Bronchial epithelial cell (primary cell): Measurements from ENCODE around the gene TEDC1. TPM values are rescaled to one million over a fixed set of nuclear protein-coding genes. Genes with fewer than 3 reads are reported as not detected.

Experiments
- DNase-seq: peaks from one replicate; pipeline ENCODE4 v3.0.0-alpha.2; 2010; ENCODE audit warnings: low read depth
- FAIRE-seq: peaks from 2 replicates; lab custom pipeline; 2011; peaks lifted over from hg19 to GRCh38; lab: Jason Lieb, UNC
- H3K27me3 ChIP-seq: 2 replicates; pipeline ENCODE4 v1.5.1; 2011; ENCODE audit warnings: low read length; ENCODE audit not compliant: control insufficient read depth, insufficient read depth
- H3K36me3 ChIP-seq: 2 replicates; pipeline ENCODE4 v1.5.1; 2011; ENCODE audit warnings: low read length; ENCODE audit not compliant: control insufficient read depth, insufficient read depth
- H3K4me3 ChIP-seq: 2 replicates; pipeline ENCODE4 v1.5.1; 2011; ENCODE audit warnings: mild to moderate bottlenecking, low read depth, low read length, control low read depth
- CTCF ChIP-seq: IDR thresholded peaks from 2 replicates; pipeline ENCODE4 v1.5.1; 2011; ENCODE audit warnings: mild to moderate bottlenecking, moderate library complexity, low read length, control low read depth, inconsistent platforms; ENCODE audit not compliant: insufficient read depth, severe bottlenecking
- total RNA-seq: library from RNA; depleted of rRNA; stranded (reverse); fragments of >200 nt; gene quantifications from 2 replicates; pipeline ENCODE4 v1.2.1, GENCODE V29; 2014

TEDC1 gene
- total RNA-seq, 1 donor from 2014 or later = 4.5 TPM

DNA sequence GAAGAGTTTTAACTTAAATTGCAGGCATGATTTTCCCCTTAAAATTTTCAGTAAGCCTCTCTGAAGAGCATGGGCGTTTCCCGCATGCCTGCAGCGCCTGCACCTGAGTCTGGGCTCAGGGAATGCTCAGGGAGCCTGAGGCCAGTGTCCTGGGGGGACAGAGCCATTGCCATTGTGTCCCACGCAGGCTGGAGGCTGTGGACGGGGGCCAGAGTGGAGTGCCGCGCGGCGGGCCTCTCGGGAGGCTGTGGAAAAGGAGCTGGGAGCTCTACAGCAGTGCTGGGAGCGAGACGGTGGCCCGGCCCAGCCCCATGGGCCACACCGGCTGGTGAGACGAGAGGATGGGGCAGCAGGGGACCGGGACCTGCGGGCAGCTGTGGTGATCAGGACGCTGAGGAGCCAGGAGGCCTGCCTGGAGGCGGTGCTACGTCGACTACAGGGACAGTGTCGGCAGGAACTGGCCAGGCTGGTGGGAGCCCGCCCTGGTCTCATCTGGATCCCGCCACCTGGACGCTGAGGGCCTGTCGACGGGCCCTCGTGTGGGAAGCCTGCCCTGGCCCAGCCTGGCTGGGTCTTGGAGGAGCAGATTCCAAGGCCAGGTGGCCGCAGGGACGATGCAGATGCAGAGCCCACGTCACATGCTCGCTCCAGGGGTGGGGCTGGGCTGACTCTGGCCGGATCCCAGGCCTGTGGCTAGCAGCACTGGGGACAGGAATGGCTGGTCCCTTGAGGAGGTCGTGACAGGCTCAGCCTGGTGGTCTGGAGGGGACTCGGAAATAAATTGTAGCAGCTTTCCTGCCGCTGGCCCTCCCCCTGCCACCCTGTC, 7.6 kb downstream of the TEDC1 start:
- H3K27me3 ChIP-seq = no peaks in the 10 kb centered on the region
- peaks cover 3% of the 10 kb centered on the region for H3K36me3 ChIP-seq
- DNase-seq = no peak
- no peak for TF ChIP-seq CTCF
- H3K4me3 ChIP-seq = no peak overlapping the region
- FAIRE-seq = no peak

- peaks cover 3% of the 10 kb centered on the region for H3K36me3 ChIP-seq
- no peak for TF ChIP-seq CTCF
- no peaks in the 10 kb centered on the region for H3K27me3 ChIP-seq
- no peak overlapping the region for H3K4me3 ChIP-seq
- FAIRE-seq = no peak
- DNase-seq = no peak
Measured at GRCh38 chr14:105499256-105500035, 8.4 kb downstream of the TEDC1 start.

- H3K27me3 ChIP-seq = no peaks in the 10 kb centered on the region
- TF ChIP-seq CTCF = no peak
- DNase-seq (no peak), FAIRE-seq (no peak)
- no peak overlapping the region for H3K4me3 ChIP-seq
- peaks cover 3% of the 10 kb centered on the region for H3K36me3 ChIP-seq
Measured at GRCh38 chr14:105500036-105500725, 9.1 kb downstream of the TEDC1 start.

GRCh38 chr14:105500726-105501101, 9.7 kb downstream of the TEDC1 start:
- FAIRE-seq = no peak
- DNase-seq = no peak
- TF ChIP-seq CTCF = no peak
- peaks cover 3% of the 10 kb centered on the region for H3K36me3 ChIP-seq
- H3K27me3 ChIP-seq = no peaks in the 10 kb centered on the region
- H3K4me3 ChIP-seq = no peak overlapping the region

GRCh38 chr14:105501504-105502291, 10.7 kb downstream of the TEDC1 start:
- Histone ChIP-seq H3K27me3 (no peaks in the 10 kb centered on the region), H3K36me3 (peaks cover 3% of the 10 kb centered on the region), H3K4me3 (no peak overlapping the region)
- DNase-seq = no peak
- no peak for FAIRE-seq
- TF ChIP-seq CTCF = no peak
